ENCODE data around the gene HOXD9. TPM values are rescaled to one million over a fixed set of nuclear protein-coding genes. Genes with fewer than 3 reads are reported as not detected.

The HOXD9 gene
- total RNA-seq, 1 donor from 2014 or later, result not detected

DNA sequence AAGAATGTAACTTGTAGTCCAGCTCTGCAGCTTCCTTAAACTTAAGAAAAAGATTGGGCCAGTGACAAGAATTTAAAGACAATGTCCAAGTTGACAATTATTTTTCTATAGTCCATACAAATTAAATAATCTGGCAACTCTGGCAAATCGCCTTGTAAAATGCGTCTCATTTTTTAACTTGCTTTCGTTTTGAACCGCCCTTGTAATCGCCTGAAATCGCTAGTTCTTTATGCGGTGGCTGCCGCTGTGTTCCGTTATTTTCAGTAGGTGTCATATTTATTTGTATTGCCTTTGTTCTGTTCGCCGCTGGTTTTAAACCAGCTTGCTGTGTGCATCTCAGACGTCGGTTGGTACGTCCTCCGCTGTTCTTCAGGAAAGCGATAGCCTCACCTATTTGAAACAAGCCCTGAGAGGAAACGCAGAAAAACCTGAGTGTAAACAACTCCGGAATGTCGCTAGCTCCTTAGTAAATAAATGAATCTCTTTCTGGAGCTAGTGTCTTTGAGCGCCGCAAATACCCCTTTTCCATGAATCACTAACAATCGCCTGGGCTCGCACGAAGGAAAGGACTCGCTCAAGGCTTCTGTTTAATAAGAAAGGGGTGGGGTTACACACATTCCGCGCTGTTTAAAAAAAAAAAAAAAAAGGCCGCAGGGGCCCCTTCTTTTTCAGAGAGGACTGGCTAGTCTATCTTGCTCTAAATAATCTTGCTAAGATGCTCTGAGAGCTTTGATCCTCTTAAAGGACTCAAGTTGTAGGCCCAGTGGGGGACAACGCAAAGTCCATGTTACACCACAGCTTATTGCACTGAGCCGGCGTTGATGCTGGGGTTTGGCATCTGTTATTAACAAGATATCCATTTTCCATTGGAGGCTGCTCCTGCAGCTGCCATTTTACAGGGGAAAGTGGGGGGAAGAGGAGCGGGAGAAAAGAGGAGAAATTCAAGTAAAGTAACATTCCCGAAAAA lies 10.0 kb downstream of the HOXD9 start:
- DNase-seq (ENCODE audit: low spot score in 2 of 2), result no peak

DNA sequence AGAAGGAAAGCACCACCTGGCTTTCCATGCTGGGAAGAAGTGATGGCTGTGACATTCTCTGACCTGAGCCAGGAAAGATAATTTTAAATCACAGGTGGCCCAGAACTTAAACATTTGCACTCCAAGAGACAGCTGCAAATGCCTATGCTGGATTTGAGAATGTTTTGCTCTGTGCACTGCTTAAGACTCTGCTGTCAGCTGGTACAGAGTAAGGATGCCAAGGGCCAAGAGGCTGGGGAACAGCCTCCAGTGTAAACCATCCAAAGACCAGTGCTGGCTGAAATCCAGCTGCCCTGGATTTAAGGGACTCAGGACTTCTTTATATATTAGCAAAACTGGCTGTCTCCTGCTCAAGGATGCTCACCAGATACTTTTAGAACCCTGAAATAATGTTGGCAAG lies 10.9 kb downstream of the HOXD9 start:
- FAIRE-seq (no peak), DNase-seq (ENCODE audit: low spot score in 2 of 2) (no peak)

More for the DNA sequence above, 10.0 kb downstream of the HOXD9 start:
- no peak for FAIRE-seq

- FAIRE-seq (no peak), DNase-seq (ENCODE audit: low spot score in 2 of 2) (no peak)
These were observed 11.5 kb downstream of the HOXD9 start for GRCh38 chr2:176134035-176134434.

DNA sequence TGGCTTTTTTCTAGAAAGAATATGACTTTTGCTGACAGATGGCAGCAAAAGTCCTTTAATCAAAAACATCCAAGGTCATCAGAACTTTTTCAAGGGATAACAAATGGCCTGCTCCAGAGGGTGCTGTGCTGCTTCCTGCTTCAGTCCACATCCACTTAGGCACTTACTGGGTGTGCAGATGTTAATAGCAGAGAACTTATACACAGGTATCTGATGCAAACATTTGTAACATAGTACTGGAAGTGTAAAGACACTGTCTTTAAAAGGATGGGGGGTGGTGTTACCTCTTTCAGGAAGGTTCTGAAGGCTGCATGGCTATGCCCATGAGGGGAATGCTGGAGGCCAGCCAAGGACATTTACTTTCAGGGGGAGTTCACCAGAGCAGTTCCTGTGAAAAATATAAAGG lies 12.5 kb downstream of the HOXD9 start:
- FAIRE-seq (no peak), DNase-seq (ENCODE audit: low spot score in 2 of 2) (no peak)

- no peak for DNase-seq (ENCODE audit: low spot score in 2 of 2)
- no peak for FAIRE-seq
These were observed 14.1 kb downstream of the HOXD9 start for GRCh38 chr2:176136374-176137251.

- FAIRE-seq (no peak), DNase-seq (ENCODE audit: low spot score in 2 of 2) (no peak)
These were observed 14.7 kb downstream of the HOXD9 start for GRCh38 chr2:176137252-176137580.

DNA sequence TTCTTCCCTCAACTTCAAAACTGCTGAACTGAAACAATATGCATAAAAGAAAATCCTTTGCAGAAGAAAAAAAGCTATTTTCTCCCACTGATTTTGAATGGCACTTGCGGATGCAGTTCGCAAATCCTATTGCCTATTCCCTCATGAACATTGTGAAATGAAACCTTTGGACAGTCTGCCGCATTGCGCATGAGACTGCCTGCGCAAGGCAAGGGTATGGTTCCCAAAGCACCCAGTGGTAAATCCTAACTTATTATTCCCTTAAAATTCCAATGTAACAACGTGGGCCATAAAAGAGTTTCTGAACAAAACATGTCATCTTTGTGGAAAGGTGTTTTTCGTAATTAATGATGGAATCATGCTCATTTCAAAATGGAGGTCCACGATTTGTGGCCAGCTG lies 15.4 kb downstream of the HOXD9 start:
- FAIRE-seq (no peak), DNase-seq (ENCODE audit: low spot score in 2 of 2) (no peak)

- no peak for DNase-seq (ENCODE audit: low spot score in 2 of 2)
- FAIRE-seq, result no peak
These were observed 16.0 kb downstream of the HOXD9 start for GRCh38 chr2:176138526-176138922.

GRCh38 chr2:176138923-176139660 lies 16.6 kb downstream of the HOXD9 start:
- DNase-seq (ENCODE audit: low spot score in 2 of 2), result no peak
- FAIRE-seq, result no peak

- FAIRE-seq, result no peak
- no peak for DNase-seq (ENCODE audit: low spot score in 2 of 2)
These were observed 17.4 kb downstream of the HOXD9 start for GRCh38 chr2:176139661-176140512.

- FAIRE-seq, result no peak
- peak; percentile 83 to 87 for DNase-seq (ENCODE audit: low spot score in 2 of 2)
These were observed 18.2 kb downstream of the HOXD9 start for GRCh38 chr2:176140513-176141317.

GRCh38 chr2:176142281-176142680 lies 19.8 kb downstream of the HOXD9 start:
- FAIRE-seq (no peak), DNase-seq (ENCODE audit: low spot score in 2 of 2) (no peak)

- DNase-seq (ENCODE audit: low spot score in 2 of 2), result no peak
- no peak for FAIRE-seq
These were observed 22.8 kb downstream of the HOXD9 start for GRCh38 chr2:176145085-176145969.

DNA sequence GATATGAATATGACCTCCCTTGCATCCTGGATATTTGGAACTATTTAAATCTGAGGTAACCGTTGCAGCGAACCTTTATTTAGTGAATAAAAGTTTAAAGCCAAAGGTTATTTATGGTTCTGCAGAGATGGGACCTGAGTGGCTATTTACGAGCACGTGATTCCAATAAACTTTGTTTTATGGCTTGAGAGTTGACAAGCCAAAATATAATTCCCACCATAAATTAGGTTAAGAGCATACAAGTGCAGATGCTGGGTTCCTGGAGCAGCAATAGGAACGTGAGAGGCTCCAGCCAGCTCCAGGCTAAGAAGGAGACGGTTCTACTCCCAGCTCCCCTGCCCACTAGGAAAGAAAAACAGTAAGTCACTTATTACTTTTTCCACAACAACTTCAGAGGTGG lies 23.6 kb downstream of the HOXD9 start:
- FAIRE-seq, result no peak
- DNase-seq (ENCODE audit: low spot score in 2 of 2), result no peak

GRCh38 chr2:176146645-176147044 lies 24.1 kb downstream of the HOXD9 start:
- DNase-seq (ENCODE audit: low spot score in 2 of 2), result no peak

DNA sequence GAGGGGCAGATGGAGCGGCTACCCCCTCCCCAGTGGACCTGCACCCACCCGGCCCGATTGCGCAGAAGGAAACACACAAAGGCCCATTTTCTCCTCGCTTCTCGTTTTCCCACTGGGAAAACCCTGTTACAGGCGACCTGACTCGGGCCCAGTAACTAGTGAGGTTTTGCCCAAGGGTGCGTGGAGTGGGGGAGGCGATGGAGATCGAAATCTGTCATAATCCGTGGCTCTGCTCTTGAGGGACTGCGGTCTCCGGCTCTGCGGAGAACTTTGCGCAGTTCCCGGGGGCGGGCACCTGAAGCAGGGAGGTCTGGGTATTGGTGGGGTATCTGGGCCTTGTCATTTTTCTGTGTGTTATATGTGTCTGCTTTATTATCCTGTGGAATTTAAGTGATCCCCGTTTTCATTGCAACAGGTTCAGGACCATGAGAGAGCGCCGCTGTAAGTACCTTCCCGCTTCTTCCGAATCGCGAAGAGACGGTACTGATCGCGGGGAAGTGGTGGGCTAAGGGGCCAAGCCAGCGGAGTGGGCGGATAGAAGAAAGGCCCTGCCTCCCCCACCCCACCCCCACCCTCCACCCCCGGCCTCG lies 24.8 kb downstream of the HOXD9 start:
- no peak for DNase-seq (ENCODE audit: low spot score in 2 of 2)
- no peak for FAIRE-seq

More at GRCh38 chr2:176146645-176147044, 24.1 kb downstream of the HOXD9 start:
- FAIRE-seq, result no peak

- FAIRE-seq (no peak), DNase-seq (ENCODE audit: low spot score in 2 of 2) (no peak)
These were observed 25.4 kb downstream of the HOXD9 start for GRCh38 chr2:176147800-176148496.
